NCI-H526 (cell line): ENCODE data around the gene LRRC66.

Experiments used
- DNase-seq, 2 experiments: peaks; one replicate each; lab custom pipeline; 2025; lab: John Stamatoyannopoulos, UW

LRRC66 gene, protein sequence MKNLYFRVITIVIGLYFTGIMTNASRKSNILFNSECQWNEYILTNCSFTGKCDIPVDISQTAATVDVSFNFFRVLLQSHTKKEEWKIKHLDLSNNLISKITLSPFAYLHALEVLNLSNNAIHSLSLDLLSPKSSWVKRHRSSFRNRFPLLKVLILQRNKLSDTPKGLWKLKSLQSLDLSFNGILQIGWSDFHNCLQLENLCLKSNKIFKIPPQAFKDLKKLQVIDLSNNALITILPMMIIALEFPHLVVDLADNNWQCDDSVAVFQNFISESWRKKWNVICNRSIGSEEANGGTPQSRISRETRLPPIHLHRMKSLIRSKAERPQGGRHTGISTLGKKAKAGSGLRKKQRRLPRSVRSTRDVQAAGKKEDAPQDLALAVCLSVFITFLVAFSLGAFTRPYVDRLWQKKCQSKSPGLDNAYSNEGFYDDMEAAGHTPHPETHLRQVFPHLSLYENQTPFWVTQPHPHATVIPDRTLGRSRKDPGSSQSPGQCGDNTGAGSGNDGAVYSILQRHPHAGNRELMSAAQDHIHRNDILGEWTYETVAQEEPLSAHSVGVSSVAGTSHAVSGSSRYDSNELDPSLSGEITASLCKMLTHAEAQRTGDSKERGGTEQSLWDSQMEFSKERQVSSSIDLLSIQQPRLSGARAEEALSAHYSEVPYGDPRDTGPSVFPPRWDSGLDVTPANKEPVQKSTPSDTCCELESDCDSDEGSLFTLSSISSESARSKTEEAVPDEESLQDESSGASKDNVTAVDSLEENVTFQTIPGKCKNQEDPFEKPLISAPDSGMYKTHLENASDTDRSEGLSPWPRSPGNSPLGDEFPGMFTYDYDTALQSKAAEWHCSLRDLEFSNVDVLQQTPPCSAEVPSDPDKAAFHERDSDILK

DNA sequence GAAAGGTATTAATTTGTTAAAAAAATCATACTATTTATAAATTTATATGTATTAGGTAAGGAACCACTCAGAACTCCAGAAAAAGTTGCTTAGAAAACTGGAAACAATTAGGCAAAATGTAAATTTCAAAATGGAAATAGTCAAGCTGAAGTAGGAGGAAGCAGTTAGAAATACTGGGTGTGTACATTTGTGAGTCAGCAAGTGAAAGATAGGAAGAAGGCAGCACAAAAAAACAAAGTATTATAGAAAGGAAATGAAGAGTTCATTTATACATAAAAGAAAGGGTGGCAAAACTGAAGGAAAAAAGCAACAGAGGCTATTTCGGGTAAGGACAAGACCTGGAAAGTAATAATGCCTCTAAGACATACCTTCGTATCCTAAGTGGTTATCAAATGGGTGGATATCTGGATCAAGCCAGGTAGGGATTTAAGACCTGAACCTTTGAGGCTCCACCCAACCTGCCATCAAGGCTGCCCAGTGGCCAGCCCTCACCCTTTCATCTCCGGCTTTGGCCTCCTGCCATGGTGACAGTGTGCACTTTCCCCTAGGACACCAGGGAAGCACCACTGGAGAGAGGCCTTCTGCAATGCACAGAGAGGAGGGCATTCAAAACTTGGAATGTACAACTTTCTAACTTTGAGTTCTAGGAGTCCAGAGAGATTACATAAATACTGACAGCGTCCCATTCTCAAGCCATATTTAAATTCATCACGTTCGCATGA lies at the start of gene LRRC66:
Gene LRRC66, minus strand, starts transcription at position 428 of the 722 bp plus-strand sequence. CDS start 2,750 bp downstream, outside the sequence.
- DNase-seq = no peak

DNA sequence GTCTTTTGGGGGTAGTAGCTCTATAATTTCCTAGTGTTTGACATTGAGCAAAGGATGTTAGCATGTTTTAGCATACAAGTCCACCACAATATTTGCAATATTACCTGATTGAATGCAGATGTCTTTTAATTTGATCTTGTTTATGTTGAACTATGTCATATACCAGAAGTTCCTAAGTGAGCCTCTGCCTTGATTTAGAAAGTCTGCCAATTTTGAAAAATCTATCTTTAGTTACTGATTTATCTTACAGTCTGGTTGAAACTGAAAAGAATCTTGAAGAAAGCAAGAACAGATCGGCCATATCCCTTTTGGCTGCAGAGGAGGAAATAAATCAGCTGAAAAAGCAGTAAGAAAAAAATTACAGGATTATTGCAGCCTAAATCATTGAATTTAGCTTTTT lies 49.4 kb upstream of the LRRC66 start:
- DNase-seq = no peak

DNA sequence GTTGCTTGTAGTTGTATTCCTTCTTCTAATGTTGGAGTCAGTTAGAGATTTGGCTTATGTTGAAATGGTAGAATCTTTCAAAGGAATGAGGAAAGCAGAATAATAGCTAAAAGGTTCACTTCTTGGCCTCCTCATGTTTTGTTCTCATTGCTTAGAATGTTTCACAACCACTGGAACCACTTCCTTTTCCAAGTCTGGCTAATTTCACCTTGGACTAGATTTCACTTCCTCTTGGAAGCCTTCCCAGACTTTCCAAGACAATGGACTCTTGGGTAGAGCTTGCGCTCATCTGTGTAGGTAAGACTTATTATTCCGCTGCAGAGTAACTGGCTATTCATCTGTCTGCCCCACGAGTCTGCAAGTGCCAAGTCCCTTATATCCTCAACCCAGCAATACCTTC lies 39.2 kb upstream of the LRRC66 start:
- DNase-seq = no peak

DNA sequence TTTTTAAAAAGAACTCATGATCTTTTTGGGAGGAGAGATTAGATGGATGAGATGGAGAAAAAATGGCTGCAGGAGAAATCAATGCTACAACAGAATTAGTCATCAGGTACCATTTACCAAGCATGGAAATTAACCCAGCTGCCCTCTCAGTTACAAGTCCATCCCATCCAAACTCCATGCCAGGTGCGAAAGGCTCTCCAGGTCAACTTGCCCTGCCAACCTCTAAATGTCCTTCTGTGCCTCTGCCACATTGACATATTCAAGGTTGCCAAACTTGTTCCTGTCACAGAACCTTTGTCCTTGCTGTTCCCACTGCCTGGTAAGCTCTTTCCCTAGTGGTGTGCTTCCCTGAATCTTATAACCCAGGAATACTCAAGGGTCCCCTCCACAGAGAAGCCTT lies 38.1 kb upstream of the LRRC66 start:
- DNase-seq = no peak

DNA sequence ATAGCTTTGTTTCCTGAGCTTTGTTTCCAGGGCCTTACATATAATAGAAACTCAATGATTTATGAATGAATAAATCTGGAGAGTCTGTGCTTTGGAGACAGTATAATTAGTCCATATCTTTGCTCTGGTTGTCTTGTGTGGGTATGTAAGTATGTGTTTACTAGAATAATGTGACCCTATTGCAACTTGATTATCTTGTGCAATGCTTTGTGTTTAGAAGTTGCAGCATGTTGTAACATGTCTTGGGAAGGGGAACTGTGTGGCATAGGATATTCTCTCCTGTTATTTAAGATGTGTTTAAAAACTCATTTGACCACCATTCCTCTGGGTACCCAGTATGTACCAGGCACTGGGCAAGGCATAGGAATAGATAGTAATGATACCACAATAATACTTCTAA lies 37.0 kb upstream of the LRRC66 start:
- no peak for DNase-seq

DNA sequence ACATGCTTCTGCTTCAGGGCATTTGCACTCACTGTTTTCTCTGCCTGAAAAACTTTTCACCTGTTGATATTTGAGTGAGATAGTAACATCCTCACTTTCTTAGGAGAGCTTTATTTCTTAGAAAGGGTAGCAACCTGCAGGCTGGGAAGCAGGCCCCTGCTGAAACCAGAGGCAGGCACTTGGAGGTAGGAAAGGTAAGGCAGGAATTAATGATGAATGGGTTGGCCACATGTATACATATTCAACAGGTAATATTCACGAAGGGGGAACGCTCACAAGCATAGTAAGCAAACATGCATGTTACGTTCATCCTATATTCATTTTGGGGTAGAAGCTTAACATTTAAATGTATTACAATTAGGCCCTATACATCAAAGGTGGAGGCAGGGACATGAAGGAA lies 34.1 kb upstream of the LRRC66 start:
- no peak for DNase-seq

DNA sequence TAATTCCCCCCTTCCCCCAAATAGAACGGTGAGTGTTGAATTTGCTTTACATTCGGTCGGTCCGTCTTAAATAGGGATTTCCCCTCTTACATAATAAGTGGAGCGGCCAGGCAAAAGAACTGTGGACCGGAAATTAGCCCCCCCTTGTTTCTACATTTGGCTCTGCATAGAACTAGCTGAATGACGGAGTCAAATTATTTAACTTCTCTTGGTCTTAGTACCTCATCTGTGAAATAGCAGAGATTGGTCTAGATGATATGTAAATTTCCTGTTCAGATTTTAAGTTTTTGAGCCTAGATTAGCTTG lies 32.3 kb upstream of the LRRC66 start:
- DNase-seq = no peak

DNA sequence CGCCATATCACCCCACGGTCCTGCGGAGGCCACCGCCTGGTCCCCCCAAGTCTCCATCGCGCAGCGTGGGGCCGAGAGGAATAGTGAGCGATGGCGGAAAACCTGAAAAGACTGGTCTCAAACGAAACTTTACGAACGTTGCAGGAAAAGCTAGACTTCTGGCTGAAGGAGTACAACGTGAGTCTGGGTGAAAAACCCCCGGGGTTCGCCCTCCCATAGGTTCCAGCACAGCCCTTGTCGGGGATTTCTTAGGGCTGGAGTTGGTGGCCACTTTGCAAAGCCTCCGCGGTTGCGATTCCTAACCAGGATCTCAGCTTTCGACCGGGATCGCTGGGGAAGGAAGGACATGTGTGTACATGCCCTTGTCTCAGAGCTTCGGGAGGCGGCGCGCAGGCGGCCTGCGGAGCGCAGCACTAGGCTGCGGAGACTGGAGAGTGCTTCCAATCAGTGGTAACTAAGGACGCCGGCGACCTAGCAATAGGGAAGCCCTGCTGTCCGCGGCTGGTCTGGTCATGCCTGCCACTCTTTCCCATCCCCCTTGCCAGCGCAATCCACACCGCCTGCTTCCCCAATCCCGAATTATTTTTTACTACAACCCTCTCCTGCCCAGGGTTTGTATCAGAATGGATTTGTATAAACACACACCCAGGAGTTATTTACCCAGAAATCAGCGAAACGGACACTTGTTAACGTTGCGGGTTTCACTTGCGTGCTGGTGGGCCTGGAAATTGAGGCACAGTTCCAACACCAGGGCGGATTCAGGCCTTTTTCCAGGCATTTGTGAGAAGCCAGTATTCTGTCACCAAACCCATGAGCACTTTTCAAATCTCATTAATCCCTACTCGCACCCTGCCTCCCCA lies 31.7 kb upstream of the LRRC66 start:
- peak; percentile 80 to 92 for DNase-seq

DNA sequence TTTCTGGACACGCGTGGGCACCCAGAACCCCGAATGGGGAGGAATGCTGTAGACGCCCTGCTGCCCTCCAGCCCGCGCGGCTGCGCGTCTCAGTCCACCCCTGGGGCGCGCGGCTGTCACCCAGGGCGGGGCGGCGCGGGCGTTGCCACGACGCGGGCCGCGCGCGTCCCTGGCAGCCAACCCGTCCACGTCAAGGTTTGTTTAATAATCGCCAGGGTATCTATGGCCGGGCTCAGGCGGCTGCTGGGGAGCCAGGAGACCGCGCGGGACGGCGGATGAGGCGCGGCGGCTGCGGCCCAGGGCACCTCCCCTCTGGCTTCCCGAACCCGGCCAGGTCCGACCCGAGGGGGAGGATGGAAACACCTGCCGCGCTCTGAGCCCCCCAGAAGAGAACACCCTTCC lies 31.1 kb upstream of the LRRC66 start, which contains the start of gene SPATA18:
Gene SPATA18, plus strand, starts transcription at position 92 of the 402 bp plus-strand sequence. CDS start 401 bp downstream, outside the sequence.
- peak in 1 of 2 experiments; percentile 35 for DNase-seq

DNA sequence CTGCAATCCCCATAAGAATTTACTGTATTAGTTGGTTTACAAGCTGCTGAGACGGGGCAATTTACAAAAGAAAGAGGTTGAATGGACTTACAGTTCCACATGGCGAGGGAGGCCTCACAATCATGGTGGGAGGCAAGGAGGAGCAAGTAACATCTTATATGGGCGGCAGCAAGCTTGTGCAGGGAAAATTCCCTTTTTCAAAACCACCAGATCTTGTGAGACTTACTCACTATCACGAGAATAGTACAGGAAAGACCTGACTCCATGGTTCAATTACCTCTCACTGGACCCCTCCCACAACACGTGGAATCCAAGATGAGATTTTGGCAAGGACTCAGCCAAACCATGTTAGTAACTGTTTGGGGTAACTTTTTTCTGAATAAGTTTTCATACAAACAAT lies 29.1 kb upstream of the LRRC66 start:
- DNase-seq = no peak

DNA sequence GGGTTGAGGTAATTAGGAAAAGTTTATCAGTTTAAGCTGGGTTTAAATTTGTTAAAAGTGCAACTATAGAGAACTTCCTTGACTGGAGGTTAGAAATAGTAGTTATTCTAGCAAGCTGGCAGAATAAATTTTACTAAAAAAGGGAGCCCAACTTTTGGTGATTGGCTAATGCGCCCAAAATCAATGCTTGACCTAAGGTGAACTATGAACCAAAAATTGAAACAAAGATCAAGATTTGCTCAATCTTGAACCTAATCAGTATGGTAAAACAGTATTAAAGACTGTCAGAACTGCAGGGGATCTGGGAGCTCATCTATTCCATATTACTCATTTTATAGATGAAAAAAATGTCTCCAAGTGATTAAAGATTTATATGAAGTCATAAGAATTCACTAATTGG lies 24.9 kb upstream of the LRRC66 start:
- DNase-seq = no peak

DNA sequence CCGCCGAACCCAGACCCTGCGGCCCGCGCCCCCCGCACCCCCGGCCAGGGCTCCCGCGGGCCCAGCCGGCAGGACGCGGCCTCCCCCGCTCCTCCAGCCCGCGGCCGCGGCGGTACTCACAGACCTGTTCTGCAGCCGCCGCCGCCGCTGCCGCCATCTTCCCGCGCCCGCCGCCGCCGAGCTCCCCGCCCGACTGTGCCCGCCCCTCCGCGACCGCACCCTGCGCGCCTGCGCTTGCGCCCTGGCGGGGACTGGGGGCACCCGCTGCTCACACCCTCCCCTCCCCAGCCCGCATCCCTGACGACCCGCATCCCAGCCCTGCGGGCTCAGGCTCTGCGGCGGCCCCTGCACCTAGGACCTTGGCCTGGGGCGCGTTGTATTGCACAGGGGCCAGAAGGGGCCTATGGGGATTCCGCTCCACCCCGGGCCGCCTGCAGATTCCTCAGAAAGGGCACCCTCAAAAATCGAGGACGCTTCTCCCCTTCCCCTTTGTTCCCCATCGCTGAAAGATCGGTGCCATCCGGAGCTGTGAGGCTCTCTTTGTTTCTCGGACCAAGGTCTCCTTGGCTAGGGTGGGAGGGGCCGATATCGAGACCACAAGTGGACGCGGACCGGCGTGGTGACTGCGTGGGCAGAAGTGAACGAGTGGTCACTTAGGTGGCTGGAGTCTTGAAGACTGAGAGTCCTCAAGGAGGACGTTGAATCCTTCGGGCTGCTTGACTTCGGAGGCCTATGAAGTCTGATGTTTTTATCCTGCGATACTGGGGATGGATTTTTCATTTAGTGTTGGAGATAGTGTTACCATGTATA lies 18.1 kb upstream of the LRRC66 start, which contains the start of gene SGCB:
Gene SGCB, minus strand, starts transcription at position 197 of the 810 bp plus-strand sequence. Its CDS starts 40 bp downstream, at position 157.
- peak in 1 of 2 experiments; percentile 80 for DNase-seq

DNA sequence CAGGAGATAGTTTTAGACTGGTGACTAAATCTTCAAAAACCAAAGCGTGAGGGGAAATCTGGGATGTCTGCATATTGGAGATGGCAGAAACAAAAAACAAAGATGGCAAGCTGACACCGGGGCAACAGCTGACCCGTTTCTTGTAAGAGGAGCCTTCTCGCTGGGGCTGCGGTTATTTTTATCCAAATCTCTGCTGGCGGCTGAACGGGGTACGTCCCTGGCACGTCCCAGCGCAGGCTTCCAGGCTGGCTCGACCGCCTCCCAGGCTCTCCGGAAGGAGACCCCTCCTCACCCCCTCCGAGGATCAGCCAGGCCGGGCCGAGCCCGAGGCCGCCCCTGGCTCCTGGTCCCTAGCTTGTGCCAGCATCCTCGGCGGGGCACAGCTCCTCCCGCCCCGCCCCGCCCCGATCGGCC lies 17.5 kb upstream of the LRRC66 start:
- peak; percentile 11 to 75 for DNase-seq

DNA sequence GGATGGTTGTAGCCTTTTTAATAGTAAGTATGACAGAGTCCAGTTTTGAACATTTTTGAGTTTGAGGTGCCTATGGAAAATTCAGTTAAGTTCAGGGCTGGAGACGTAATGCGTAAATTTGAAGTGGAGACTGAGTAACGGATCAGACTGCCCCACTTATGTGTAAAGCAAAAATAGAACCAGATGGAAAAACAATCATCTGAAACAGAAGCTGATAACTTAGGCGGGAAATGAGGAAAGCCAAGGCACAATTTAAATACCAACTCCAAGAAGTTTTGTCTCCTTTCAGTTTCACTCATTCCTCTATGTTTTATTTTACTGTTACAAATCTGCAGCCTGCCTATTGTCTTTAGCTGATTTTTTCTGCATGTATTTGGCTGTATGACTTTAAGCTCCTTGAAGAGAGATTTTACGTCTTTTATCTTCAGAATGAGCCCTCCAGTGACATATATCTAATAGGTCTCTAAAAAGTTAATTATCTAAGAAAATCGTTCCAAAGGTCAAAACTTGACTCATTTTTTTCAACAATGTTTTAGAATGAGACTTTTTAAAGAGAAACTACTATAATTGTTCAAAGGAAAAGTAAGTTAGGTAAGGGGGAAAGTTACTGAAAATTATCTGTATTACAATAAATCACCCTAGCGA lies 16.8 kb upstream of the LRRC66 start:
- DNase-seq = no peak

DNA sequence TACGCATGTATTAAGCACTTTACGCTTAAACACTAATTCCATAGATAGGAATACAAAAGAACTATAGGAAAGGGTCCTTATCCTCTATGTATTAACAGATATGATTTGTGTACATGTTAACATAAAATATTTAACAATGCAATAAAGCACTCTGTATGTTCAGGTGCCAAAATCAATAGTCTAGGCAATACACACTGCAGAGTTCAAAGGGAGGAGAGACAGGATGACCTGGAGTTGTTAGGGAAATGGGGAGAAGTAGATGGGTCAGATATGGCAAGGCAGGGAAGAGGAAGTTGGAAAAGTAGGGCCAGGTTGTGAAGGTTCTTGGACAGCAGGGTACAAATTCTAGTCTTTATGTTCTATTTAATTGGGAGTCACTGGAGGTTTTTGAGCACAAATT lies 15.0 kb upstream of the LRRC66 start:
- DNase-seq = no peak

DNA sequence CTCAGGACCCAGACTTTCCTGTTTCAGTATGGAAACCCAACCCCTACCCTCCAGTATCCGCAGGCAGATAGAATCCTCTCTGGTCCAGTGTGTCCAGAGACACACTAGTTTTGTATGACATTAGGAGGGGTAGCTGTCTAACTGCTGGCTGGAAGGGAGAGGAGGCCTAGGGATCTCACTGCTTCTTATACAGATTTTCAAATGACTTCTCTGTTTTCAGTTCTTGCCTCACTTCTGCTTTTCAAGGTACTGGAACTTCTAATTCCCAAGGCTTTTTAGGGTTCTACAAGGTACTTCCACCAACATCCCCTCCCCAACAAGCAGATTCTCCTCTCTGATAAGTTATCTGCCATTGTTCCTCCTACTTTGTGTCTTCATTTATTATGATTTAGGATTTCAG lies 11.8 kb upstream of the LRRC66 start:
- no peak for DNase-seq

DNA sequence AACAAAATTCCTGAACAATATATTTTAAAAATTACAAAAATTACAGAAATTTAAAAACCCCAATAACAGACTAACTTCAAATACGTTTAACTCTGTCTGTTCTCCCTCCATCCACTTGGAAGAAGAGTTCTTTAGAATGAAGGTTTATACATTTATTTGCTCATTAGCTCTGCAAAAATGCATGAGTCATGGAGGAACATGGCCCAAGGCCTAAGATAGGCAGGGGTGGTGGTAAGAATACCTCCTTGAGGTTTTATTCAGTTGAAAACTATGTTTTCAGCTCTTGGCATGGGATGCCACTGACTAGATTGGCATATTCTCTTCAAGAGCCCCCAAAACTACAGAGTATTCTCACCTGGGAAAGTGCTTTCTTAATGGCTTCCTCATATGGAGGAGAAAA lies 8.8 kb upstream of the LRRC66 start:
- DNase-seq = no peak

DNA sequence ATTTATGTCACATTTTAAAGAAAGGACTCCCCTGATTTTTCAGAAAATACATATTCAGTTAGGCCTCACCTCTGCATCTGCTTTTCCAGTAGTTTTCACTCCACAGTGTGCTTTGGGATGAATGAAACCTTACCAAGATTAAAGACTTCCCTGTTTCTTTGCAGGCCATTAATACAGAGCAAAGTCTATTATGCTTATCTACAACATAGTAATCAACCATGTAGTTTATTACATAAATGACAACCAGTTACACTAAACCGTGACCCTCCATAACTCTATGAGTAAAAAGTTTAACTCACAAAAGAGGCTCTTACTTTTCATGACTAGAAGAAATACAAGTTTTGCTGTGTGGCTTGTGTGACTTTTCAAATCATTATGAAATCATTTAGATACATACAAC lies 2.3 kb downstream of the LRRC66 start:
- DNase-seq = no peak

DNA sequence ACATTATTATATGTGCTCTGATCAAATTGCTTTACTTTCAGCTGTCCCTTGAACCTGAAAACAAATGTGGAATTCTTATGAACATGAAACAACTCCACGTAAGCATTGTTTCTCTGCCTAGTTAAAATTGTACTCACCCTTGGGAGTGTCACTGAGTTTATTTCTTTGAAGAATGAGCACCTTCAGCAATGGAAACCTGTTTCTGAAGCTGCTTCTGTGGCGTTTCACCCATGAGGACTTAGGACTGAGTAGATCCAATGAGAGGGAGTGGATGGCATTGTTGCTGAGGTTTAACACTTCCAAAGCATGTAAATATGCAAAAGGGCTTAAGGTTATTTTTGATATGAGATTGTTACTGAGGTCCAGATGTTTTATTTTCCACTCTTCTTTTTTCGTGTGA lies 3.2 kb downstream of the LRRC66 start:
- DNase-seq = no peak

DNA sequence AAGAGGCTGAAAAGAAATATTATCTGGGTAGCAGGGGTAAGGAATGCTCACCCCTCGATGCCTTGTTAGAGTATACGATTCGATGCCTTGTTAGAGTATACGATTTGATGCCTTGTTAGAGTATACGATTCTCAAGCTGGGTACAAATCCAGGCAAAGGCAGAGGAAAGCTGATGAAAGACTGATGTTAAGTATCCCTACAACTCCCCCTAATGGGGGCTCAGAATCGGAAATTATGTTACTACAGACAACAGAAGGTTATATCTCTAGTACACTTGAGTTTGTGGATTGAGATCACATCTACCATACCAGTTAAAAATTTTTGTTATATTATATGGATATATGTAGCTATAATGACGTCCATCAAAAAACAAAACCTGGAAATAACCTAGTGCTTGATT lies 4.8 kb downstream of the LRRC66 start:
- peak in 1 of 2 experiments; percentile 17 for DNase-seq
